CD4-positive, alpha-beta T cell (primary cell): ENCODE data around the gene RAMACL. TPM values are rescaled to one million over a fixed set of nuclear protein-coding genes. Genes with fewer than 3 reads are reported as not detected.

Experiments used
- ATAC-seq: fragments of 200-7000 bp; cut with Tn5 transposase; one replicate; pipeline ENCODE4 v1.10.0; 2022; ENCODE audit warnings: mild to moderate bottlenecking; ENCODE audit not compliant: poor library complexity
- CTCF ChIA-PET: fragments of 350-600 bp; sonication (Branson Sonifier 250); formaldehyde crosslinking; loops from one replicate; lab custom pipeline; 2021; ENCODE audit warnings: antibody characterized with exemption, inconsistent platforms; lab: Charles Lee
- POLR2A ChIA-PET: fragments of 350-600 bp; sonication (Branson Sonifier 250); formaldehyde crosslinking; loops from one replicate; lab custom pipeline; 2021; ENCODE audit warnings: antibody characterized with exemption, inconsistent platforms; lab: Charles Lee
- DNase-seq, 14 experiments: peaks; one replicate each; pipeline ENCODE4 v3.0.0-alpha.2; 2013 to 2020; ENCODE audit warnings: mixed read lengths in 2 of 14
- H3K27ac ChIP-seq, 2 donors: one replicate each; pipeline versions ENCODE4 v1.5.1 to v1.7.0; 2013; ENCODE audit warnings: low read length in 2 of 2, low read depth in 1 of 2, mild to moderate bottlenecking in 1 of 2
- H3K27me3 ChIP-seq, 2 experiments: 1 replicate in 1 of 2; 2 replicates in 1 of 2; pipeline versions ENCODE4 v1.6.1 to v1.7.0; 2013; ENCODE audit warnings: low read length in 2 of 2, control low read depth in 1 of 2, mild to moderate bottlenecking in 1 of 2, moderate library complexity in 1 of 2; ENCODE audit not compliant: insufficient read depth in 2 of 2, control insufficient read depth in 1 of 2
- H3K36me3 ChIP-seq: one replicate; pipeline ENCODE4 v1.6.1; 2013; ENCODE audit warnings: low read length, control low read depth; ENCODE audit not compliant: insufficient read depth
- H3K4me1 ChIP-seq: one replicate; pipeline ENCODE4 v1.6.1; 2013; ENCODE audit warnings: low read length, control low read depth; ENCODE audit not compliant: insufficient read depth
- H3K4me3 ChIP-seq: one replicate; pipeline ENCODE4 v1.5.1; 2013; ENCODE audit warnings: mild to moderate bottlenecking, low read length, moderate library complexity
- H3K9me3 ChIP-seq, 2 experiments: 1 replicate in 1 of 2; 2 replicates in 1 of 2; pipeline versions ENCODE4 v1.6.1 to v1.7.0; 2013; ENCODE audit warnings: low read length in 2 of 2, mild to moderate bottlenecking in 2 of 2, control low read depth in 1 of 2, moderate library complexity in 1 of 2; ENCODE audit not compliant: control insufficient read depth in 1 of 2, insufficient read depth in 1 of 2
- H3K27ac Mint-ChIP-seq: one replicate; pipeline ENCODE4 v1.8.0; 2020; ENCODE audit warnings: mixed read lengths
- H3K27me3 Mint-ChIP-seq: one replicate; pipeline ENCODE4 v1.8.0; 2021; ENCODE audit warnings: mixed read lengths
- H3K36me3 Mint-ChIP-seq: one replicate; pipeline ENCODE4 v1.8.0; 2021; ENCODE audit warnings: low read depth, mixed read lengths
- H3K4me1 Mint-ChIP-seq: one replicate; pipeline ENCODE4 v1.8.0; 2021; ENCODE audit warnings: low read depth, mixed read lengths
- H3K4me3 Mint-ChIP-seq: one replicate; pipeline ENCODE4 v1.8.0; 2020; ENCODE audit warnings: mild to moderate bottlenecking, mixed read lengths
- H3K9me3 Mint-ChIP-seq: one replicate; pipeline ENCODE4 v1.8.0; 2020; ENCODE audit warnings: mixed read lengths
- intact Hi-C, 2 experiments: fragments of 100-400 bp; cut with DNase I in 1 of 2; cut with micrococcal nuclease in 1 of 2; formaldehyde crosslinking; loops; one replicate each; pipeline versions ENCODE4 v1.15.1 to v1.9.0; 2023 to 2025; cut with DNase I, micrococcal nuclease
- total RNA-seq, 174 experiments: library from RNA in 2 of 174; stranded (reverse) in 2 of 174; gene quantifications; one replicate each; pipeline ENCODE4 v1.2.3 and lab custom pipeline; 2021 to 2026
- TF ChIP-seq, protein P1 (sequence below): fragments of 200-600 bp; IDR thresholded peaks from one replicate; pipeline ENCODE4 v1.8.0; 2022; ENCODE audit warnings: antibody characterized with exemption, mild to moderate bottlenecking

The RAMACL gene
- total RNA-seq, 2 experiments from 2014 or later: 0.52 to 0.75 TPM

DNA sequence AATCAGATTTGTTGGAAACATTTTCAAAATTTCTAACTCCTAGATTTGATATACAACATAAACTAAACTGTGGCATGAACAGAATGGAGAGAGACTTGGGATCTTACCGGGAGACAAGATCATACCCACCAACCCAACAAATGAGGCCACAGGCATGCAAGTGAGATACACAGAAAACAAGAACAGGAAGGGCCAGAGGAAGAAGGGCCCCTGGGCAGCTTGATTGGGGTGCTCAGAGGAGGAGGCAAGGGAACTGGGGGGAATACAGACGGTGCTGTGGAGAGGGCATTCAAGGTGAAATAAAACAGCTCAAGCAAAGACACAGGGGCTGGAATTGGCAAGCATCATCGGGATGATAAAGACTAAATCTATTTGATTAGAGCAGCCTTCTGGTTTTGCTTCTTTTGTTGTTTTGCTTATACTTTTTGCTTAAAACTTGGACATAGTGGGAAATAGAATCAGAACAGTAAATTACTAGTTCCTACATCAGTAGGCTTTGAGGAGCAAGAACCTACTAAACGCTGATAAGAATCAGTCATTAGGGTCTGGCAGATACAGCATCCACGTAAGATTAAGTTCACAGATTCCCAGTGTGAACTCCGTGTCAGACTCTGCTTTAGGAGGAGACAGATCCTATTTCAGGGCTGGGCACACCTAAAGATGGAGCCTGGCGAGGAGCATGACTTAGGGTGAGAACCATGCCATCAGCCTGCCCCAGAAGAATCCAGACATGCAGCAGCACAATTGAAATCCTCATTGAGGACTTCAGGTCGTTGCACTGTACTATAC, 3.5 kb upstream of the RAMACL start:
- ChIA-PET CTCF (interaction anchor here (0.6 kb wide), 1 partner anchor 761 kb away, joined by 4 read pairs; no protein-coding TSS in a partner anchor), POLR2A (no interaction called here)
- Histone ChIP-seq H3K27ac (no peak overlapping the region), H3K9me3 (no peaks in the 10 kb centered on the region), H3K27me3 (no peaks in the 10 kb centered on the region), H3K36me3 (no peaks in the 10 kb centered on the region), H3K4me3 (no peak overlapping the region), H3K4me1 (peaks cover 9% of the 10 kb centered on the region)
- Mint-ChIP-seq H3K4me1 (peaks cover 20% of the 10 kb centered on the region), H3K27me3 (no peaks in the 10 kb centered on the region), H3K27ac (no peak overlapping the region), H3K4me3 (no peak overlapping the region), H3K36me3 (no peaks in the 10 kb centered on the region), H3K9me3 (no peaks in the 10 kb centered on the region)
- DNase-seq: no peak
- TF ChIP-seq, protein P1, sequence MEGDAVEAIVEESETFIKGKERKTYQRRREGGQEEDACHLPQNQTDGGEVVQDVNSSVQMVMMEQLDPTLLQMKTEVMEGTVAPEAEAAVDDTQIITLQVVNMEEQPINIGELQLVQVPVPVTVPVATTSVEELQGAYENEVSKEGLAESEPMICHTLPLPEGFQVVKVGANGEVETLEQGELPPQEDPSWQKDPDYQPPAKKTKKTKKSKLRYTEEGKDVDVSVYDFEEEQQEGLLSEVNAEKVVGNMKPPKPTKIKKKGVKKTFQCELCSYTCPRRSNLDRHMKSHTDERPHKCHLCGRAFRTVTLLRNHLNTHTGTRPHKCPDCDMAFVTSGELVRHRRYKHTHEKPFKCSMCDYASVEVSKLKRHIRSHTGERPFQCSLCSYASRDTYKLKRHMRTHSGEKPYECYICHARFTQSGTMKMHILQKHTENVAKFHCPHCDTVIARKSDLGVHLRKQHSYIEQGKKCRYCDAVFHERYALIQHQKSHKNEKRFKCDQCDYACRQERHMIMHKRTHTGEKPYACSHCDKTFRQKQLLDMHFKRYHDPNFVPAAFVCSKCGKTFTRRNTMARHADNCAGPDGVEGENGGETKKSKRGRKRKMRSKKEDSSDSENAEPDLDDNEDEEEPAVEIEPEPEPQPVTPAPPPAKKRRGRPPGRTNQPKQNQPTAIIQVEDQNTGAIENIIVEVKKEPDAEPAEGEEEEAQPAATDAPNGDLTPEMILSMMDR: no peak
- ATAC-seq: no peak
- intact Hi-C loops: no loop called here

GRCh38 chr6:166589337-166589731, 2.9 kb upstream of the RAMACL start:
- POLR2A ChIA-PET: interaction anchor here (0.5 kb wide), 1 partner anchor 132 kb away, joined by 3 read pairs; no protein-coding TSS in a partner anchor
- Histone ChIP-seq H3K4me3 (no peak overlapping the region), H3K27me3 (no peaks in the 10 kb centered on the region)

GRCh38 chr6:166588691-166589336, 2.3 kb upstream of the RAMACL start:
- no peak overlapping the region for H3K4me3 ChIP-seq
- no peaks in the 10 kb centered on the region for H3K27me3 ChIP-seq
- no peaks in the 10 kb centered on the region for H3K9me3 ChIP-seq
- TF ChIP-seq, protein P1: no peak
- H3K36me3 Mint-ChIP-seq: no peaks in the 10 kb centered on the region
- ATAC-seq (no peak), DNase-seq (peak in 2 of 14 experiments; percentile 38 to 47)
- no peaks in the 10 kb centered on the region for H3K9me3 Mint-ChIP-seq
- no peak overlapping the region for H3K27ac ChIP-seq
- no peaks in the 10 kb centered on the region for H3K36me3 ChIP-seq
- H3K27ac Mint-ChIP-seq: no peak overlapping the region
- POLR2A ChIA-PET: interaction anchor here (0.5 kb wide), 1 partner anchor 131 kb away, joined by 3 read pairs; no protein-coding TSS in a partner anchor
- intact Hi-C loops: no loop called here
- no peak overlapping the region for H3K4me3 Mint-ChIP-seq
- H3K4me1 Mint-ChIP-seq: peaks cover 20% of the 10 kb centered on the region
- peaks cover 9% of the 10 kb centered on the region for H3K4me1 ChIP-seq
- CTCF ChIA-PET: no interaction called here
- no peaks in the 10 kb centered on the region for H3K27me3 Mint-ChIP-seq

More at GRCh38 chr6:166589337-166589731, 2.9 kb upstream of the RAMACL start:
- Mint-ChIP-seq H3K27ac (no peak overlapping the region), H3K4me1 (peaks cover 20% of the 10 kb centered on the region), H3K4me3 (no peak overlapping the region), H3K9me3 (no peaks in the 10 kb centered on the region), H3K27me3 (no peaks in the 10 kb centered on the region), H3K36me3 (no peaks in the 10 kb centered on the region)
- Histone ChIP-seq H3K4me1 (peaks cover 9% of the 10 kb centered on the region), H3K27ac (no peak overlapping the region), H3K9me3 (no peaks in the 10 kb centered on the region), H3K36me3 (no peaks in the 10 kb centered on the region)
- ATAC-seq (no peak), DNase-seq (no peak)
- CTCF ChIA-PET: interaction anchor here (0.6 kb wide), 1 partner anchor 762 kb away, joined by 4 read pairs; no protein-coding TSS in a partner anchor
- intact Hi-C loops: no loop called here
- TF ChIP-seq, protein P1: no peak
